ENCODE results near the gene LEMD2. TPM values are rescaled to one million over a fixed set of nuclear protein-coding genes. Genes with fewer than 3 reads are reported as not detected.

The LEMD2 gene
- polyA plus RNA-seq, 1 donor = 33.2 TPM

GRCh38 chr6:33721508-33721907 lies 67.4 kb downstream of the LEMD2 start:
- DNase-seq (ENCODE audit: low read depth) = no peak

Other genes starting within 250 kb of the LEMD2 start
- 17.9 TPM for gene BAK1, start 208.9 kb downstream of the LEMD2 start, polyA plus RNA-seq (ENCODE audit: insufficient read length)
- gene ITPR3, start 167.8 kb downstream of the LEMD2 start, polyA plus RNA-seq (ENCODE audit: insufficient read length) = 6.8 TPM
- gene UQCC2, start 77.4 kb downstream of the LEMD2 start, polyA plus RNA-seq (ENCODE audit: insufficient read length) = 77.2 TPM
- gene IP6K3, start 42.2 kb downstream of the LEMD2 start, polyA plus RNA-seq (ENCODE audit: insufficient read length) = 33.1 TPM
- not detected for gene MLN, start 14.9 kb upstream of the LEMD2 start, polyA plus RNA-seq (ENCODE audit: insufficient read length)